Right lobe of liver (tissue), 4 donors: ENCODE data around the gene VPS37C.

Source experiments
- CTCF ChIP-seq, 4 donors: fragments of 200-600 bp in 3 of 4; fragments of 450-650 bp in 1 of 4; IDR thresholded peaks; one replicate each; pipeline versions ENCODE4 v1.5.1 to v1.8.0; 2016 to 2022; ENCODE audit warnings: antibody characterized with exemption in 4 of 4, mild to moderate bottlenecking in 2 of 4
- POLR2A ChIP-seq: fragments of 450-650 bp; IDR thresholded peaks from one replicate; pipeline ENCODE4 v1.6.1; 2017; ENCODE audit warnings: antibody characterized with exemption, mild to moderate bottlenecking
- donor health status: DM: no; HTN: no; CAD: no.
- donor health status: DM: no; HTN: no; CAD: no.
- donor health status: DM: no; HTN: yes; CAD: no.

DNA sequence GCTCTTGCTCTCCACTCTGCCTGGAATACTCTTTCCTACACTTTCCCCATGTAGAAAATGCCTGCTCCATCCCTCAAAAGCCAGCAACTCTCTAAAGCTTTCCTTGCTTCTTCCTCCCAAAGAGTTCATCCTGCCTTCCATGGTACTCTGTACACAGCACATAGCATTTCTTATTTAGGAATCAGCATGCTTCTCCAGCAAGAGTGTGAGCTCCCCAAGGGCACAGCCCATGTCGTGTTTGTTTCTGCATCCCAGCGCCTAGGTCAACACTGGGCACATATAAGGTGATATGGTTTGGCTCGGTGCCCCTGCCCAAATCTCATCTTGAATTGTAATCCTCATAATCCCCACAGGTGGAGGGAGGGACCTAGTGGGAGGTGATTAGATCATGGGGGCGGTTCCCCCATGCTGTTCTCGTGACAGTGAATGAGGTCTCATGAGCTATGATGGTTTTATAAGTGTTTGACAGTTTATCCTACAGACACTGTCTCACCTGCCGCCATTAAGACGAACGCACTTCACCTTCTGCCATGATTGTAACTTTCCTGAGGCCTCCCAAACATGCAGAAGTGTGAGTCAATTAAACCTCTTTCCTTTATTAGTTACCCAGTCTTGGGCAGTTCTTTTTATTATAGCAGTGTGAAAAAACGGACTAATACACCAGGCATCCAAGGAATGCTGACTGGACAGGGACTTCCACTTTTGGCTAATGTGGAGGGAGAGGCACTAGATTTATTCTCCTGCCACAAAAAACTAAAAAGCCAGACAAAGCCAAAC is 8.2 kb downstream of the VPS37C start:
- TF ChIP-seq CTCF (IDR thresholded peaks at IDR 0.05): no peak
- no peak for TF ChIP-seq POLR2A
